ENCODE results near the gene C9orf85.
"Not testable (repeated sequence)": the region's sequence is repeated elsewhere in the genome, so short reads cannot be mapped to it uniquely, and the experiment has no call there.

The C9orf85 gene

DNA sequence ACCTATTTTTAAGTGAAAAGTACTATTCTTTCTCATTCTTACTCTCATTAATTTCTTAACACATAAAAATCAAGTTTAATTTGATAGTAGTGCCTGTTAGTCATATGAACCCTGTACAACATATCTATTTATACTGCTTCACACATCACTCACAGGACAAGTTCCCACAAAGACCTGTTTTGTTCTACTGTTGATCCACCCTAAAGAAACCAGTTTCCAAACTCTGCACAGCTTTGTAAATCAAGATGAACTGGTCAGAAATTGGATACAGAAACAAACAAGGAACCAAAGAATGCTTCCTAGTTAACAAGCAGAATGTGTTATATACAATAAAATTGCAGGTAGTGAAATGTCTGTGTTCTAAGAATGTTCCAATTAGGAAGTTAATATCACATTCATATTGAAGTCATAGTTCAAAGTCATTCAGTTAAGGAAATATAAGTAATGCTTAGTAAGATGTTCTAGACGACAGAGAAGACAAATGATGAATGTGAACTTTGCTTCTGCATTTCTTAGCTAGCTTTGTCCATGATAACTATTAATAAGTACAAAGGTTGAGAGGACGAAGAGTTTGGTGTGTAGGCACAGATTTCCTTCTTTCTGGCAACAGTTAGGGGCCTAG lies 33.4 kb downstream of the C9orf85 start:
- no peak for DNase-seq

DNA sequence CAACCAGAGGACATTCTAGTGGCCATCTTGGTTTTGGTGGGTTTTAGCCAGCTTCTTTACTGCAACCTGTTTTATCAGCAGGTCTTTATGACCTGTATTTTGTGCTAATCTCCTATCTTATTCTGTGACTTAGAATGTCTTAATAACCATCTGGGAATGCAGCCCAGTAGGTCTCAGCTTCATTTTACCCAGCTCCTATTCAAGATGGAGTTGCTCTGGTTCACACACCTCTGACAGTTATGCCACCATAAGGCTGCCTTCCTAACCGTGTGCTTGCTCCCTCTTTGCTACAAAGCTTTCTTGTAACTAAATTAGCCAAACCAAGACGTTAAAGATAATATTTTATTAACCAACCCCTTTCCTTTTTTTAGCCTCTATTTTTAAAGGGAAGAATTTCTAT lies 43.2 kb downstream of the C9orf85 start:
- not testable (repeated sequence) for DNase-seq

DNA sequence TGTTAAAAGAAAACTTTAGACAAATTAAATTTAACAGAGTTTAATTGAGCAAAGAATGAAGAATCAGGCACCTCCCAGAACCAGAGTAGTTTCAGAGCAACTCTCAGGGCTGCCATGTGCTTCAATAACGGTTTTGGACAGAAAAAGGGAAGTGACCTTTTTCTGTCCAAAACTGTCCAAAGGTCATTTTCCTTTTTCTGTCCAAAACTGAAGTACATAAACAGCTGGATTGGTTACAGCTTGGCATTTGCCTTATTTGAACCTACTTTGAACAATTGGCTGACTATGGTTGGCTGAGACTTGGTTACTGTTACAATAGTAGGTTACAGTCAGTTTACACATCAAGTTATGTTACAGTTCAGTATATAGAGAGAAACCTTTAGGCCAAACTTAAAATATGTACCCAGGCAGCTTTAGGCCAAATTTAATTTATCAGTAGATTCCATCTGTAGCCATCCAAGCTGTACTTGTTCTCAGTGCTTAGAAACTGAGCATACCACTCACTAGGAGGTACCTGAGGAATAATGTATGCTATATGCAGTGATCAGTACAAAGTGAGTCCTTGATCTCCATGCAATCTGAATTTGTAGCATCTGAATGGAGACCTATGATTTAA lies 44.0 kb downstream of the C9orf85 start:
- no peak for DNase-seq

GRCh38 chr9:71962328-71962727 lies 50.9 kb downstream of the C9orf85 start:
- DNase-seq, result no peak

DNA sequence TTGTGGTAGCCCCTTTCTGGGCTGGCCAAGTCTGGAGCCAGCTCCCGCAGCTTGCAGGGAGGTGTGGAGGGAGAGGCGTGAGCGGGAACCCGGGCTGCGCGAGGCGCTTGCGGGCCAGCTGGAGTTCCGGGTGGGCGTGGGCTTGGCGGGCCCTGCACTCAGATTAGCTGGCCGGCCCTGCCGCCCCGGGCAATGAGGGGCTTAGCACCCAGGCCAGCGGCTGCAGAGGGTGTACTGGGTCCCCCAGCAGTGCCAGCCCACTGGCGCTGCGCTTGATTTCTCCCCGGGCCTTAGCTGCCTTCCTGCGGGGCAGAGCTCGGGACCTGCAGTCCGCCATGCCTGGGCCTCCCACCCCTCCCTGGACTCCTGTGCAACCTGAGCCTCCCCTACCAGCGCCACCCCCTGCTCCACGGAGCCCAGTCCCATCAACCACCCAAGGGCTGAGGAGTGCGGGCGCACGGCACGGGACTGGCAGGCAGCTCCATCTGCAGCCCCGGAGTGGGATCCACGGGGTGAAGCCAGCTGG lies 52.1 kb downstream of the C9orf85 start:
- not testable (repeated sequence) for DNase-seq

DNA sequence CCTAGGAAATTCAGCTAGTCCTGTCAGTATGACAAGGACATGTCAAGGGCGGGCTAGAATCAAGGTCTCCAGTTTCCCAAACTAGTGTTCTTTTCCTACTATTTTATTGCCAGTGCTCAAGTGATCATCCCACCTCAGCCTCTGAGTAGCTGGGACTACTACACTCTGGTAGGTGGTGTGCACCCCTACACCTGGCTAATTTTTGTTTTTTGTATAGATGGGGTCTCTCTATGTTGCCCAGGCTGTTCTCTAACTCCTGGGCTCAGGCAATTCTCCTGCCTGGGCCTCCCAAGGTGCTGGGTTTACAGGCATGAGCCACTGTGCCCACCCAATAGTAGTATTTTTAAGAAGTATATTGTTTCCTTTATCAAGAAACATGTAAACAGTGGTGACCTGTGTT lies 54.0 kb downstream of the C9orf85 start:
- no peak for DNase-seq

DNA sequence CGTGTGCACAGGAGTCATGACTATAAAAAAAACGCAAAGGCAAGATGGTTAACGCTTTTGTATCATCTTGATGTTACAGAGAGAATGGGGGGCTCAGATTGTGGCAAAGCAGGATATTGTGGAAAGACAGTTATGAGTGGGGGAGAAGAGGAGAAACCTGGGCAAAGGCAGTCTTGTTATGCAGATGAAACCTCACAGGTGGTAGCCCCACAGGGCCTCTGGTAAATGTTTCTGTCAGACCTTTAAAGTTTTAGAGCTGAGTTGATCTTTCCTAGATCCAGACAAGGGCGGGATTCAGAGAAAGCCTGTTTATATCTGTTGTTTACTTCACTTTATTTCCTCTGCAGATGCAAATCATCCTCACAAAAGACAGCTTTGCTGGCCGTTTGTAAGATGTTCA lies 55.2 kb downstream of the C9orf85 start:
- no peak for DNase-seq

GRCh38 chr9:71968541-71969090 lies 57.2 kb downstream of the C9orf85 start:
- no peak for DNase-seq

- peak; percentile 7 for DNase-seq
Observed at GRCh38 chr9:71975833-71976232, 64.4 kb downstream of the C9orf85 start.

DNA sequence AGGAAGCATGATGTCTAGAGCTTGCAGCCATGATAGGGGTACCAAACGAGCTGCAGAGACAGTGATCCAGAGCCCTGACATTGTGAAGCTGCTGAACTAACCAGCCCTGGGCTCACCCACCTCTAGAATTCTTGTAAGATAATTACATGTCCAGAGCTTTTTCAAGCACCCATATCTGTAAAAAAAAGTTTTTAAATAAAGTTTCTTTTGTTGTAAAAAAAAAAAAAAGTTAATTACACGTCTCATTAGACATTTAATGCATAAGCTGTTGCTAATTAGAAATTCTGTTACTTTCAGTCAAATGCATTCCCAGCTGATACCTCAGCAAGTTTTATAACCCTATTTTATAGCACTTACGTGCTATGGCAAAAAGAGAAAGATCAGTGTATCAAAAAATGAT lies 65.6 kb downstream of the C9orf85 start:
- DNase-seq, result no peak

- no peak for DNase-seq
Observed at GRCh38 chr9:71980266-71981190, 69.1 kb downstream of the C9orf85 start.

DNA sequence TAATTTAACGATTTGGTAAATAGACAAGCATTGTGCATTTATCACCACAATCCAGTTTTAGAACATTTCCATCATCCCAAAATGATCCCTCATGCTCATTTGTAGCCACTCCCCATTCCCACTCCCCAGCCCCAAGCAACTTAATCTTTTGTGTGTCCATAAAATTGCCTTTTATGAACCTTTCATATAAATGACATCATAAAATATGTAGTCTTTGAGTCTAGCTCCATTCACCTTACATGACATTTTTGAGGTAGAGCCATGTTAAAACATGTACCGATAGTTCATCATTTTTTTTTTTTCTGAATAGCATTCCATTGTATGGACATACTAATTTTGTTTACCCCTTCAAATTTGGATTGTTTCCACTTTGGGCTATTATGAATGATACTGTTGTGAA lies 70.5 kb downstream of the C9orf85 start:
- no peak for DNase-seq

DNA sequence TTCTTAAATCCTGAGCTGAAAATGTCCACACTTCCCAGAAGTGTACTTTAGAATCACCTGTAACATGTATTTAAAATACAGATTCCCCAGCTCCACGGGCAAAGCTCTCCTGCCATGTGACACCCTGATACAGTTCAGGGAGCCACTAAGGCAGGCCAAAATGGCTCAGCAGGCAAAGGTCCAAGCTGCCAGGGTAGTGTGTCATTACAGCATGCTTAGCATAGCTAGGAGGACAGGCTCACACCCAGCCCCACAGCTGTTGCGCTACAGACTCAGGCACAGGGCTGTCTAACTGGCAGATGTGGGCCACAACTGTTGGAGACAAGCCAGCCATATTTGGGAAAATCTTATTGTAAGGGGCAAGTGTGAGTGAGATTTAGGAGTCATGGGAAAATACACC lies 73.0 kb downstream of the C9orf85 start:
- no peak for DNase-seq

DNA sequence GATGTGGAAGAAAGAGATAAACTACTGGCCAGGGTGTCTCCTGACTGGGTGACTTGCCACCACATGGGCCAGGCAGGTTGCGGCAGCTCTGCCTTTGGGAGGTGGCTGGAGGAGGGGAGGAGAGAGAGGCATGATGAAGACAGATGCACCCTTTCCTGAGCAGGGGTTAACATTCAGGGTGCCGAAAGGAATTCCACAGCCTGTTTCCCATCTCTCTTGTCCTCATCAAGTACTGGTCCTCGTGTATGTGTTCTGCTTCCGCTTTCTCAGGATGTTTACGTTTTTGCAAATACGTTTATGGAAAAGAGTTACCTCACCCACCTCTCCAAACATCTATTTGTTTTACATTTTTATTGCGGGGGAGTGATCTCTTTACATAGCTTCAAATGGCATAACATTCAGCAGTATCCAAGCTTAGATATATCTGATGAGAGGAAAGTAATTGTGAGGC lies 73.4 kb downstream of the C9orf85 start:
- no peak for DNase-seq

DNA sequence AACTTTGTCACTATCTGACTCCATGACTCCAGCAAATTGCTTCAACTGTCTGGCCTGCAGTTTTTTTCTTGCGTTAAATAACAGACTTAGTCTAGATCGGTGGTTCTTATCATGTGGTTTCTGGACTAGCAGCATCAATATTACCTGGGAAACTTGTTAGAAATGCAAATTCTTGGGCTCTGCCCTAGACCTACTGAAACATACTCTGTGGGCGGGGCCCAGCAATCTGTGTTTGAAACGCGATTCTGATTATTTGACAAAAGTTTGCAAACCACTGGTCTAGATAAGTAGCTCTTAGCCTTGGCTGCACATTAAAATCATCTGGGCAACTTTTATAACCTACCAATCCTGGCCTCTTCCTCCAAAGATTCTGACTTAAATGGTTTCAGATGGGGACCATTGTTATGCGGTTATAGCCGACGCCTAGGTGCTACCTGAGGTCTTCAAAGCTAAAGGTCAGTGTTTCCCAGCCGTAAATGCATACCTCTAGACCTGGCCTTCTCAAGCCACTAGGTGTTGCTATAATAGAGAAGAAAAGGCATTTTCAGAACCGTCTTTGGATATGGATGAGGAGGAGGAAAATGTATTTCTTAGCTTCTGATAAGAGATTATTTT lies 74.0 kb downstream of the C9orf85 start:
- peak; percentile 15 for DNase-seq

GRCh38 chr9:71986900-71987299 lies 75.5 kb downstream of the C9orf85 start:
- DNase-seq, result no peak

DNA sequence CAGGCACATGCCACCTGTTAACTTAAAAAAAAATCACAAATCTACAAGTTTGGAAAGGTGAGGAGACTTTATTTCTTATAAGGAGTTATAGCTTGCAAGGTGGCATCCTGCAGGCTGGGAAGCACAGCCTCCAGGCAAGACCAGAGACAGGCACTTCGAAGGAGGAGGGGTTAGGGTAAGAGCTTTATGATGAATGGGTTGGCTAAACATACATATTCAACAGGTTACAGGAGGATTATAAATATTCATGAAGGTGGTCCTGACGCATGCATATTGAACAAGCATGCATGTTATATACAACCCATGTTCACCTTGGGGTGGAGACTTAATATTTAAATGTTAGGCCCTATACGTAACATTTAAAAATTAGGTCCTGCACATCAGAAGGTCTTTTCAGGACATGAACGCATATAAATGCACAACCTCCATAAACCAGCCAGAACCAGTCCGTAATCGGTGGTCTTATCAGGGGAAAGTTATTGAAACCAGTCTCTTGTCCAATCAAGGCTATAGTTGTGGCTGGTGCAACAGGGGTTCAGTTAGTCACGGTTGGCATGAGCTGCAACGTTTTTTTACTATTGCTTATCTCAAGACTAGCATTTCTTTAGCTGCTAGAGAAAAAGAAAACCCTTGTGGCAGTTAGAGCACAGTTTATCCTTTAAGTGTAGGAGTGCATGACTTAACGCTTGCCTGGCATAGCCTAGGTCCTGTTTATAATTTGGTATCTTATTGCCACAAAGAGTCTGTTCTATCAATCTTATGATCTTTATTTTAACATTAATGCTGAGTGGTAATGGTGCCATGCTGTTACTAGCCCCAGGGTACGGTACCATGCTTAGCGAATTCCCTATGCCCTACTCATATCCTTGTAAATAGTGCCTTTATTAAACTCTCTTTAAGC lies 76.3 kb downstream of the C9orf85 start:
- no peak for DNase-seq

DNA sequence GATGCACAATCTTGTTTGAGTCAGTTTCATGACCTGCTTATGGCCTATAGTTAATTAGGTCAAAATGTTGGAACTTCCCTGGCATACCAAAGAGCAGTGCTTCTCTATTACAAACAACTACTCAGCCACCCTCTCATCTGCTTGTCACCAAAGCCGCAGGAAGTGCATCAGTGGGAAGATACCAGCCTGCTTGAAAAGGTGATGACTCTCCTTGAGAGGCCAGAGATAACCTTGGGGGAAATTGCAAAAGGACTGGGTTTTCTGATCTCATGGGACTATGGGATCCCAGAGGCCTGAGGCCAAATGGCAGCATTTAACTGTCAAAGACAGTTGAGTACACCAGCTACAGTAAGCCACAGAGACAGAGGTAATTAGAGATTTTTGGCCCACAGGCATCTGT lies 79.0 kb downstream of the C9orf85 start:
- no peak for DNase-seq

DNA sequence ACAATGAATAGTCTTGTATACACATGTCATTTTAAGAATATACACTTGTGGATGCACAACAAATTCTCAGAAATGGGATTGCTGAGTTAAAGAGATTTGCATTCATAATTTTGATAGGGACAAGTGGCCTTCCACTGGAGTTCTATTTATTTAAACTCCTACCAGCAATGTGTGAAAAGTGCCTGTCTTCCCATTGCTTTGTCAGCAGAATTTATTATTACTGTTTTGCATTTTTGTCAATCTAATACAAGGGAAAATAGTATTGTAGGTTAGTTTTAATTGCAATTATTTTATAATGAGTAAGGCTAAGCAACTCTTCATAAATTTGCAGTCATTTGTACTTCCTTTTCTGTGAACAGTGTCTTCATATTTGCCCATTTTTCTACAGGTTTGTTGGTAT lies 94.0 kb downstream of the C9orf85 start:
- no peak for DNase-seq

DNA sequence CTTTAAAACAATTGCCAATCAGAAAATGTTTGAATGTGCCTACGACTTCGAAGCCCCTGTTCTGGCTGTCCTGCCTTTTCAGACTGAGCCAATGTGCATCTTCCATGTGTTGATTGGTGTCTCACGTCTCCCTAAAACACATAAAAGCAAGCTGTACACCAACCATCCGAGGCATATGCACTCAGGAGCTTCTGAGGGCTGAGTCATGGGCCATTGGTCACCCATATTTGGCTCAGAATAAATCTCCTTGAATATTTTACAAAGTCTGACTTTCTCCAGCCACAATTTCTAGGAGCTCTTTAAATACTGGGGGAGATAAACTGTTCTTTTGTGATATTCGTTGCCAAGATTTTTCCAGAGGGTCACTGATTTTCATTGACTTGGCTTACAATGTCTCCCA lies 95.1 kb downstream of the C9orf85 start:
- DNase-seq, result no peak

GRCh38 chr9:72007726-72008125 lies 96.3 kb downstream of the C9orf85 start:
- DNase-seq, result not testable (repeated sequence)

- DNase-seq, result no peak
Observed at GRCh38 chr9:72012646-72013045, 101.2 kb downstream of the C9orf85 start.
